Endothelial cell of umbilical vein (primary cell): ENCODE measurements around the gene DKKL1. TPM values are rescaled to one million over a fixed set of nuclear protein-coding genes. Genes with fewer than 3 reads are reported as not detected.

Experiments
- BruUV-seq: library from RNA; stranded (reverse); fragments of 400-500 nt; replicated peaks from 2 replicates; lab custom pipeline; 2021; lab: Mats Ljungman, UMichigan
- CTCF ChIA-PET: fragments of 300-600, 350-600 bp; sonication (Branson Sonifier 250); formaldehyde crosslinking; loops from one replicate; lab custom pipeline; 2021; ENCODE audit warnings: antibody characterized with exemption, inconsistent platforms; lab: Charles Lee
- POLR2A ChIA-PET: fragments of 300-600, 350-600 bp; sonication (Branson Sonifier 250); formaldehyde crosslinking; loops from one replicate; lab custom pipeline; 2021; ENCODE audit warnings: antibody characterized with exemption, inconsistent platforms; lab: Charles Lee
- DNase-seq: peaks from one replicate; pipeline ENCODE4 v3.0.0-alpha.2; 2011; ENCODE audit warnings: low read depth, low spot score
- FAIRE-seq: peaks from 2 replicates; lab custom pipeline; 2011; peaks lifted over from hg19 to GRCh38; lab: Jason Lieb, UNC
- H2AFZ ChIP-seq: 2 replicates; pipeline ENCODE4 v1.6.0; 2012; ENCODE audit warnings: low read depth, low read length, control low read depth, inconsistent platforms
- H3K27ac ChIP-seq: 2 replicates; pipeline ENCODE4 v1.5.1; 2011; ENCODE audit warnings: low read depth, mild to moderate bottlenecking, control low read depth, low read length, moderate library complexity; ENCODE audit not compliant: insufficient read depth
- H3K27me3 ChIP-seq, 2 experiments: 2 replicates each; pipeline versions ENCODE4 v1.6.0 to v1.6.1; 2011; ENCODE audit warnings: low read length in 2 of 2, mixed read lengths in 1 of 2; ENCODE audit not compliant: control insufficient read depth in 2 of 2, insufficient read depth in 2 of 2
- H3K36me3 ChIP-seq, 2 experiments: 2 replicates in 1 of 2; 3 replicates in 1 of 2; pipeline ENCODE4 v1.5.1; 2011; ENCODE audit warnings: low read length in 2 of 2, mild to moderate bottlenecking in 1 of 2, moderate library complexity in 1 of 2; ENCODE audit not compliant: control insufficient read depth in 2 of 2, insufficient read depth in 2 of 2; ENCODE audit errors: extremely low read depth in 1 of 2
- H3K4me1 ChIP-seq: 3 replicates; pipeline ENCODE4 v1.5.1; 2011; ENCODE audit warnings: mild to moderate bottlenecking, low read length; ENCODE audit not compliant: control insufficient read depth, insufficient read depth; ENCODE audit errors: extremely low read depth
- H3K4me2 ChIP-seq: 2 replicates; pipeline ENCODE4 v1.6.1; 2011; ENCODE audit warnings: low read length, control low read depth, mixed read lengths; ENCODE audit not compliant: insufficient read depth
- H3K4me3 ChIP-seq, 3 experiments: fragments of 200-600 bp in 1 of 3; sonication (generic), shearing (Covaris generic) in 1 of 3; replicated peaks in 1 of 3; 2 replicates each; pipeline ENCODE4 v1.5.1; 2011 to 2016; ENCODE audit warnings: control low read depth in 3 of 3, low read length in 3 of 3, mild to moderate bottlenecking in 2 of 3, inconsistent platforms in 1 of 3, low read depth in 1 of 3, moderate library complexity in 1 of 3; ENCODE audit not compliant: insufficient read depth in 1 of 3
- H3K79me2 ChIP-seq: 2 replicates; pipeline ENCODE4 v1.6.0; 2012; ENCODE audit warnings: low read length, inconsistent platforms; ENCODE audit not compliant: control insufficient read depth, insufficient read depth
- H3K9ac ChIP-seq: replicated peaks from 2 replicates; pipeline ENCODE3; 2011; ENCODE audit warnings: low read length, control low read depth; ENCODE audit not compliant: insufficient read depth; ENCODE audit errors: extremely low read depth
- H3K9me1 ChIP-seq: replicated peaks from 3 replicates; pipeline ENCODE4 v1.6.0; 2011; ENCODE audit warnings: mild to moderate bottlenecking, low read length; ENCODE audit not compliant: control insufficient read depth, insufficient read depth; ENCODE audit errors: extremely low read depth
- H3K9me3 ChIP-seq: replicated peaks from 2 replicates; pipeline ENCODE4 v1.5.1; 2012; ENCODE audit warnings: low read length, inconsistent platforms; ENCODE audit not compliant: control insufficient read depth, insufficient read depth
- H4K20me1 ChIP-seq: replicated peaks from 2 replicates; pipeline ENCODE3; 2011; ENCODE audit warnings: mild to moderate bottlenecking, low read length; ENCODE audit not compliant: control insufficient read depth, insufficient read depth; ENCODE audit errors: extremely low read depth
- CTCF ChIP-seq, 2 donors: IDR thresholded peaks; 1 replicate in 1 of 2; 2 replicates in 1 of 2; pipeline ENCODE4 v1.5.1; 2011; ENCODE audit warnings: low read length in 2 of 2, mild to moderate bottlenecking in 2 of 2, moderate library complexity in 2 of 2, control low read depth in 1 of 2, inconsistent platforms in 1 of 2, low read depth in 1 of 2; ENCODE audit not compliant: insufficient read depth in 1 of 2; ENCODE audit errors: extremely low read depth in 1 of 2
- EZH2 ChIP-seq: IDR thresholded peaks from 2 replicates; pipeline ENCODE4 v1.6.1; 2012; ENCODE audit warnings: borderline replicate concordance, low read depth, mild to moderate bottlenecking, moderate library complexity, low read length, inconsistent platforms; ENCODE audit not compliant: severe bottlenecking
- FOS ChIP-seq: IDR thresholded peaks from 2 replicates; pipeline ENCODE4 v1.6.1; 2011; ENCODE audit warnings: mild to moderate bottlenecking, low read length, moderate library complexity, borderline replicate concordance; ENCODE audit not compliant: insufficient read depth
- GATA2 ChIP-seq: IDR thresholded peaks from 2 replicates; pipeline ENCODE4 v1.7.0; 2011; ENCODE audit warnings: low read depth, mild to moderate bottlenecking, moderate library complexity, mixed read lengths, low read length; ENCODE audit not compliant: insufficient read length, insufficient read depth
- JUN ChIP-seq: IDR thresholded peaks from 2 replicates; pipeline ENCODE4 v1.6.1; 2011; ENCODE audit warnings: borderline replicate concordance, low read depth; ENCODE audit not compliant: insufficient read length, insufficient read depth
- MAX ChIP-seq: IDR thresholded peaks from 2 replicates; pipeline ENCODE4 v1.6.1; 2011; ENCODE audit not compliant: insufficient read depth, insufficient read length
- MYC ChIP-seq: IDR thresholded peaks from one replicate; pipeline ENCODE4 v1.6.1; 2011; ENCODE audit warnings: mild to moderate bottlenecking, low read depth, low read length
- POLR2A ChIP-seq: IDR thresholded peaks from 2 replicates; pipeline ENCODE4 v1.6.1; 2012; ENCODE audit warnings: low read depth, mild to moderate bottlenecking, control low read depth, low read length
- POLR2AphosphoS5 ChIP-seq: IDR thresholded peaks from 2 replicates; pipeline ENCODE4 v1.6.1; 2012; ENCODE audit warnings: low read depth, mild to moderate bottlenecking, control low read depth, low read length, moderate library complexity; ENCODE audit not compliant: insufficient read depth
- dilution Hi-C: fragments of 300-500 bp; cut with MboI; formaldehyde crosslinking; loops from one replicate; pipeline ENCODE4 v1.15.0; 2019; ENCODE audit warnings: low sequenced_read_pairs; ENCODE audit not compliant: extremely low pct_ligation_motif_present
- intact Hi-C: fragments of 100-400 bp; cut with micrococcal nuclease; formaldehyde crosslinking; loops from one replicate; pipeline ENCODE4 v1.10.0; 2022
- polyA plus RNA-seq, 4 experiments: library from polyadenylated mRNA; depleted of rRNA in 3 of 4; stranded (reverse) in 3 of 4; unstranded in 1 of 4; fragments of >200 nt; gene quantifications; 2 replicates each; pipeline versions ENCODE4 v1.2.1 to v1.2.3, GENCODE V29; 2011 to 2012; ENCODE audit warnings: missing spikeins in 1 of 4
- total RNA-seq: library from RNA; stranded (reverse); gene quantifications from 2 replicates; pipeline ENCODE4 v1.2.3, GENCODE V29; 2021

The DKKL1 gene
- total and polyA plus RNA-seq, 2 donors (not counting 3 experiments of a cell fraction or from before 2014, with no cell fraction given), result 0.21 TPM; not detected in 1

- intact Hi-C loops, result no loop called here
- Histone ChIP-seq H3K9me1 (no peaks in the 10 kb centered on the region), H4K20me1 (no peaks in the 10 kb centered on the region), H3K9me3 (no peaks in the 10 kb centered on the region), H3K4me3 (no peak overlapping the region), H2AFZ (no peak overlapping the region), H3K27ac (no peak overlapping the region), H3K9ac (no peak overlapping the region), H3K4me1 (no peaks in the 10 kb centered on the region), H3K27me3 (no peaks in the 10 kb centered on the region), H3K4me2 (no peak overlapping the region), H3K36me3 (no peaks in the 10 kb centered on the region), H3K79me2 (no peaks in the 10 kb centered on the region)
- BruUV-seq, result no TSS peak
- no peak for FAIRE-seq
- dilution Hi-C loops, result no loop called here
- ChIA-PET POLR2A (no interaction called here), CTCF (interaction anchor here (1.2 to 1.4 kb wide), 2 partner anchors 9 to 45 kb away, joined by 3 read pairs; partner anchors contain the start of gene TEAD2)
- TF ChIP-seq EZH2 (no peak), GATA2 (no peak)
- DNase-seq, result no peak
Measured at GRCh38 chr19:49407482-49408015, 43.9 kb downstream of the DKKL1 start.

- Histone ChIP-seq H3K4me1 (no peaks in the 10 kb centered on the region), H3K36me3 (no peaks in the 10 kb centered on the region), H3K27ac (no peak overlapping the region), H3K4me3 (no peak overlapping the region), H3K4me2 (no peak overlapping the region), H3K27me3 (no peaks in the 10 kb centered on the region), H3K9ac (no peak overlapping the region), H3K9me1 (no peaks in the 10 kb centered on the region), H2AFZ (no peak overlapping the region), H3K9me3 (no peaks in the 10 kb centered on the region), H3K79me2 (no peaks in the 10 kb centered on the region), H4K20me1 (no peaks in the 10 kb centered on the region)
- POLR2A ChIA-PET, result no interaction called here
- no TSS peak for BruUV-seq
- intact Hi-C loops (no loop called here), dilution Hi-C loops (no loop called here)
- CTCF ChIA-PET, result interaction anchor here (0.9 kb wide), 1 partner anchor 17 kb away, joined by 3 read pairs; no protein-coding TSS in a partner anchor
- TF ChIP-seq JUN (no peak), EZH2 (no peak), MAX (no peak), MYC (no peak), POLR2AphosphoS5 (no peak), GATA2 (no peak), CTCF (IDR thresholded peaks at IDR 0.05; ENCODE audit: extremely low read depth in 1 of 2, insufficient read depth in 1 of 2, low read depth in 1 of 2, low read length in 2 of 2) (no peak), FOS (no peak), POLR2A (no peak)
- no peak for DNase-seq
- no peak for FAIRE-seq
Measured at GRCh38 chr19:49408816-49409440, 45.3 kb downstream of the DKKL1 start.
